AG09309 (cell line): Measurements from ENCODE around the gene ZG16B.

Source experiments
- DNase-seq: peaks from one replicate; pipeline ENCODE4 v3.0.0-alpha.2; 2010; ENCODE audit warnings: low read depth
- H3K4me3 ChIP-seq: 2 replicates; pipeline ENCODE4 v1.5.1; 2011; ENCODE audit warnings: mild to moderate bottlenecking, low read depth, low read length, moderate library complexity; ENCODE audit not compliant: control insufficient read depth
- CTCF ChIP-seq: IDR thresholded peaks from 2 replicates; pipeline ENCODE4 v1.5.1; 2011; ENCODE audit warnings: mild to moderate bottlenecking, low read depth, low read length, inconsistent platforms; ENCODE audit not compliant: insufficient read depth, control insufficient read depth; ENCODE audit errors: missing control alignments

ZG16B gene

GRCh38 chr16:2852003-2852730 is 22.1 kb downstream of the ZG16B start:
- DNase-seq: no peak
- H3K4me3 ChIP-seq: no peak overlapping the region
- no peak for TF ChIP-seq CTCF

- TF ChIP-seq CTCF: no peak
- DNase-seq: no peak
- H3K4me3 ChIP-seq: no peak overlapping the region
Observed at GRCh38 chr16:2852731-2853507, 22.8 kb downstream of the ZG16B start.

DNA sequence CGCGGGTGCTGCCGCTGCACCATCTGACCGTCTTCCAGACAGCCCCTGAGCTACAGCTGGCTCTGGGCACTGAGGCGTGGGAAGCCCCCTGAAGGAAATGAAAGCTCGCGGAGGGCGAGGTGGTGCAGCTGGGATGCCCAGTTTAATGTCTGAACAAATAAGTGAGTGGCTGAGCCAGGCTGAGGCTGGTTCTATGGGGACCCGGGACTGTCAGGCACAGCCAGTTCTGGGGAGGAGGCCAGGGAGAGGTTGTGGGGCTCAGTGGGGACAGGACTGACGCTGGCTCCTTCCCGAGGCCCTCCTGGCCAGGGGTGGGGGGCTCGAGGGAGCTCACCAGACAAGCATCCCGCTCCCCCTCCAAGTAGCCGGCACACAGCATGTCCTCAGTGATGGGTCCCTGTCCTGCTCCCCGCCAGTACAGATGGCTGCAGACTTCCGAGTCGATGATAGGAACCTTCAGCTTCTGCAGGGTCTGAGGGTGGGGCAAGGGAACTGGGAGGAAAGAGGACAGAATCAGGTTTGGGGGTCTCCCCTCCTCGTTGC is 23.5 kb downstream of the ZG16B start:
- TF ChIP-seq CTCF: no peak
- DNase-seq: no peak
- no peak overlapping the region for H3K4me3 ChIP-seq

GRCh38 chr16:2854700-2855309 is 24.7 kb downstream of the ZG16B start:
- no peak overlapping the region for H3K4me3 ChIP-seq
- DNase-seq: no peak
- peak; percentile 42 for TF ChIP-seq CTCF

DNA sequence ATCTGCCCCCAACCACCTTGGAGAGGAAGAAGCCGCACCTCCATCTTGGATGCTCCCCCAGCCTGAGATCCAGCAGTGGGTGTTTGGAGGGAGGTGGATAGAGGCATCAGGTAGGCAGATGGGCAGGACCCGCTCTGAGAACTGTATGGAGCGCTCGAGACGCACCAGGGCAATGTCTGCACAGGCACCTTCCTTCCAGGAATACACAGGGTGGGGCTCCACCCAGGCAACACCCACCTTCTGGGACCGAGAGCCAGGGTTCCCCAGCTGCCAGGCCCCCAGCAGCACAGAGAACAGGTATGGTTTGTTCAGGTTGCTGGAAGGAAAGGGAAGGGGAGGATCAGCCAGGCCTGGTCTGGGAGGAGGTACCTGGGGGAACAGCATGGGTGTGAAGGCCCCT is 25.4 kb downstream of the ZG16B start:
- H3K4me3 ChIP-seq: no peak overlapping the region
- DNase-seq: no peak
- TF ChIP-seq CTCF: no peak

DNA sequence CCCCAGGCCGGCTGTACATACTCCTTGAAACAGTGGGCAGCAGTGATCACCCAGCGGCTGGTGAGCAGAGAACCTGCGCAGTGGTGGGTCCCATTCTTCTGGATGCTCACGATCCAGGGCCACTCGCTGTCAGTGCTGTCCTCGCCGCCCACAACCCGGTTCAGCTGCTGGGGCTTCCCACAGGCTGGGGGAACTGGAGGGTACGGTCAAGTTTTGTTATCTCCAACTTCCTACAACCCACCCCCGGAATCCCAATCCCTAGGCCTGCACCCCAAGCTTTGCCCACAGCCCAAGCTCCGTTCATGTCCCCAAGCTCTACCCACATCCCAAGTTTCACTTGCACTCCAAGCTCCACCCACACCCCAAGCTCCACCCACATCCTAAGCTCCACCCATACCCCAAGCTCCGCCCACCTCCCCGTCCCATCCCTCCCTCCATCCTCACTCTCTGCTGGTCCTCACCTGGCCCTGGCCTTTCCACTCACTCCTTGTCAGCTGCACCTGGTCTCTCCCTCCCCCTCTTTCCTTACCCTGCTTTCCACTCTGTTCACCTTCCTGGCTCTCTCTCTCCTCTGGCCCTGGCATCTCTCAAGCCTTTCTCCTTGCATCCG is 26.1 kb downstream of the ZG16B start:
- DNase-seq: no peak
- no peak for TF ChIP-seq CTCF
- H3K4me3 ChIP-seq: no peak overlapping the region
